HuH-7 (cell line): ENCODE data around the gene ZMYND15.

ENCODE experiments used
- DNase-seq: peaks from one replicate; pipeline ENCODE4 v3.0.0; 2011; ENCODE audit warnings: low spot score

Gene ZMYND15

DNA sequence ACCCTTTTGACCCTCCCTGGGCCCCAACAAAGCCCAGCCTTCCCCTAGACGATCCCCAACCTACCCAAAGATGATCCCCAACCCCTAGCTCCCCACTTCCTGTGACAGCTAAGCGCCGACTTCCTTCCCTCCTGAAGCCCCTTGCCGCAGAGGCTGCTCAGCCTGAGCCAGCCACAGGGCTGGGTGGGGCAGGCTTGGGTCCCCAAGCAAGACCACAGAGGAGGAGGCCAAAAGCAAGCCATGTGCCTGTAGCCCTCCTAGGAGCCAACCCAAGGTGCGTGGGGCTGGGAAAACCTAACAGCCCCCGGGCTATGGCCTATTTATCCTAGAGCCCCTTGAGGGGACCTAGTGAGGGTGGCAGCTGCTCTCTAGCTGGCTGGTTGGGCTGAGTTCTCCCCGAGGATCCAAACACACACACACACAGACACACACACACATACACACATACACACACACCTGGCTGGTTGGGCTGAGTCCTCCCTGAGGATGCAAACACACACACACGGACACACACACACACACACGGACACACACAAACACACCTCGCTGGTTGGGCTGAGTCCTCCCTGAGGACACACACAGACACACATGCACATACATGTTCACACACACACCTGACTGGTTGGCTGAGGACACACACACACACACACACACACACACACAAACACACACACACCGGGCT lies 24.4 kb upstream of the ZMYND15 start:
- no peak for DNase-seq

DNA sequence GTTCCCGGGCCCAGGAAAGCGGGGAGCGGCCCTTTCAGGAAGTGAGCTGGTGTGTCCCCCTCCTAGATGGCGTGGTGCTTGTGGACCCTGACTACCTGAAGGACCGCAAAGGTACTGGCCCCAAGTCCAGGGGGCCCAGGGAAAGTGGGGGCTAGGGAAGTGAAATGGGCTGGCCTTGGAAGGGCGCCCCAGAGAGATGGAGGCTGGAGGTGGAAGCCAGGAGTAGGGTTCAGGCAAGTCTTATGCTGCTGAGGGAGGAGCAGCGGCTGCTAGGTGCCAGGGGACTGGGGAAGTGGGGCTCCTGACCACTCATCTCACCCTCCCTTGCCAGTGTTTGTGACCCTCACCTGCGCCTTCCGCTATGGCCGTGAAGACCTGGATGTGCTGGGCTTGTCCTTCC lies 23.6 kb upstream of the ZMYND15 start:
- no peak for DNase-seq

DNA sequence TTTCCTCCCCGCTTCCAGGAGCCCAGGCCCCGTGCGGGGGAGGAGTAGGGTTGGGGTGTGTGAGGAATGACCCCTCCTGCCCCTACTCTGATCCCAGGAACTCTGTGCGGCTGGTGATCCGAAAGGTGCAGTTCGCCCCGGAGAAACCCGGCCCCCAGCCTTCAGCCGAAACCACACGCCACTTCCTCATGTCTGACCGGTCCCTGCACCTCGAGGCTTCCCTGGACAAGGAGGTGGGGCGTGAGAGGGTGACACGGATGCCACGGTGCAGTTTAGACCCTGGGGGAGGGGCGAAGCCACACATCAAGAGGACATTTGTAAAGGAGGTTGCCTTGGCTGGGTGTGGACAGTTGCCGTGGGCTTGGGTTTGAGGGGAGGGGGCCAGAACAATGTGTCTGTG lies 21.8 kb upstream of the ZMYND15 start:
- DNase-seq: no peak

DNA sequence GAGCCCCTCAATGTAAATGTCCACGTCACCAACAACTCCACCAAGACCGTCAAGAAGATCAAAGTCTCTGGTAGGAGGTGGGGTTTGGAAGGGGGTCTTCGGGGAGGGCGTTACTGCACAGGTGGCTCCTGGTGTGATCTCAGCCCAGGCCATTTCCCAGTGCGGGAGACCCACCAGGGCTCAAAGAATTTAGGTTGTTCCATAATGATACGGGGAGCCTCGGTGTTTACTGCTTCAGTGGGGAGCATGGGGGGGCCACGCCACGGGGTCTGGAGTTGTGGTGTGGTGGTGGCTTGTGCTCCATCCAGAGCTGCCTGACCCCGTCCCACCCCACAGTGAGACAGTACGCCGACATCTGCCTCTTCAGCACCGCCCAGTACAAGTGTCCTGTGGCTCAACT lies 21.4 kb upstream of the ZMYND15 start:
- DNase-seq: no peak

DNA sequence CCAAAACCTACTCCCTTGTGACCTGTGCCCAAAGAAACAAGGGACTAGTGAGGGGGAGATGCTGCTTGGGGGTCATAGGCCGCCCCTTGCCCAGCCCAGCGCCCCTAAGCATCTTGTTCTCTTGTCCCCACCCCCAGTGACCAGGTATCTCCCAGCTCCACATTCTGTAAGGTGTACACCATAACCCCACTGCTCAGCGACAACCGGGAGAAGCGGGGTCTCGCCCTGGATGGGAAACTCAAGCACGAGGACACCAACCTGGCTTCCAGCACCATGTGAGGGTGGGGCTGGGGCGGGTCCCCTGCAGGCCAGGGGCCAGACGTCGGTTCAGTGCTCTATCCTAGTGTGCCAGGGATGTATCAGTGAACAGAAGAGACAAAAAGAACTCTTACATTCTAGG lies 20.5 kb upstream of the ZMYND15 start:
- no peak for DNase-seq

DNA sequence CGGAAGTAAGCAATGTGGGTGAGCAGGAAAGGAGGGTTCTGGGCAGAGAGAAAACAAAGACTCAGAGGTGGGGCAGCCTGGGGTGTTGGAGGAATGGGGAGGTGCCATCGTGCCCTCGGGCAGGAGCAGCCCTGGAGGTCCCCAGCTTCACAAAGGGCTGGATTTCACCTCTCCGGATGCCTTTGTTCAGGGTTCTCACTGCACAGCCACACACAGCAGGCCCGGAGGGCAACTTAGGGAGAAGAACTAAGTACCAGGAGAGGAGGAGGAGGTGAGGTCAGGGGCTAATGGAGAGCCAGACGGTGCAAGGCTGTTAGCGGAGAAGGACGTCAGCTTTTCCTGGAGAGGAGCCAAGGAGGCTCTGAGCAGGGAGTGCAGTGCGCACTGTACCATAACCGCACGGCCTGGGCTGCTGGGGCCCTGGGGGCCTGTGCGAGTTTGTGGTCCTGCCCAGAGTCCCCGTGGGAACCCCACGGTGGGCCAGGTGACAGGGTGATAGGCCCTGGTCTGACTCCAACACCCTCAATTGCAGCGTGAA lies 19.9 kb upstream of the ZMYND15 start:
- DNase-seq: no peak

DNA sequence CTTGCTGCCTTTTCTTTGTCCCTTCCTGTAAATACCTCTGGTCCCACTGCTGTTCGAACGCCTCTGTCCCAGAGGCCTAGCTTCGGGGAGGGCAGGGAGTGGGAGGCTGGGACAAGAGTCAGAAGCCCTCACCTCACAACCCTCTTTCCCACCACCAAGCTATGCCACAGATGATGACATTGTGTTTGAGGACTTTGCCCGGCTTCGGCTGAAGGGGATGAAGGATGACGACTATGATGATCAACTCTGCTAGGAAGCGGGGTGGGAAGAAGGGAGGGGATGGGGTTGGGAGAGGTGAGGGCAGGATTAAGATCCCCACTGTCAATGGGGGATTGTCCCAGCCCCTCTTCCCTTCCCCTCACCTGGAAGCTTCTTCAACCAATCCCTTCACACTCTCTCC lies 18.8 kb upstream of the ZMYND15 start:
- DNase-seq: no peak

DNA sequence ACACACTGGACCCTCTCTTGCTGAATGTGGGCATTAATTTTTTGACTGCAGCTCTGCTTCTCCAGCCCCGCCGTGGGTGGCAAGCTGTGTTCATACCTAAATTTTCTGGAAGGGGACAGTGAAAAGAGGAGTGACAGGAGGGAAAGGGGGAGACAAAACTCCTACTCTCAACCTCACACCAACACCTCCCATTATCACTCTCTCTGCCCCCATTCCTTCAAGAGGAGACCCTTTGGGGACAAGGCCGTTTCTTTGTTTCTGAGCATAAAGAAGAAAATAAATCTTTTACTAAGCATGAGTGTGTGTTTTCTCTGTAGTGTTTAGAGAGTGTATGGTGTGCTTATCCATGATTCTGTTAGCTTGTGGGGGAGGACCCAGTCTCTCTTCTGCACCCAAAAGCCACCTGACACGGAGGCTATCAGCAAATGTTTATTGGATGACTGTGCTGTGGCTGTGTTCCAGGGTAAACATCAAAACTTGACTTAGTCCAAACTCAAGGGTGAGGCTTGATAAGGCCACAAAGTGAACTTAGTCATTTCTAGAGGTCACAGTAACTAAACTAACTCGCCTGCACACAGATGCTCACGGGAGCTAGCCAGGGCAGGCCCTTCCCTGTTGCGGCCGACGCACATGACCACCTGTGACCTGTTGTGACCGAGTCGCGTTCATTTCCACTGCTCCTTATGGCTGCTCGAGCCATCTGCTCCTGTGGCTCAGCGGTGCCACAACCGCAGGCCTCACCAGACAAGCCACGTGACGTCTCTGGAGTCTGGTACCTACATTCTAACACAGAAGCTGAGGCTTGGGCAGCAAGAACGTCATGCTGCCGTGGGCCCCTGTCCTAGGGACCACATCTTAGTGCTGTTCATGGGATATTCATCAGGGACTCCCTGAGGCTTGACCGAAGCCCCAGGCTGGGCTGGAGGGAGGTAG lies 18.2 kb upstream of the ZMYND15 start:
- DNase-seq: peak; percentile 60

DNA sequence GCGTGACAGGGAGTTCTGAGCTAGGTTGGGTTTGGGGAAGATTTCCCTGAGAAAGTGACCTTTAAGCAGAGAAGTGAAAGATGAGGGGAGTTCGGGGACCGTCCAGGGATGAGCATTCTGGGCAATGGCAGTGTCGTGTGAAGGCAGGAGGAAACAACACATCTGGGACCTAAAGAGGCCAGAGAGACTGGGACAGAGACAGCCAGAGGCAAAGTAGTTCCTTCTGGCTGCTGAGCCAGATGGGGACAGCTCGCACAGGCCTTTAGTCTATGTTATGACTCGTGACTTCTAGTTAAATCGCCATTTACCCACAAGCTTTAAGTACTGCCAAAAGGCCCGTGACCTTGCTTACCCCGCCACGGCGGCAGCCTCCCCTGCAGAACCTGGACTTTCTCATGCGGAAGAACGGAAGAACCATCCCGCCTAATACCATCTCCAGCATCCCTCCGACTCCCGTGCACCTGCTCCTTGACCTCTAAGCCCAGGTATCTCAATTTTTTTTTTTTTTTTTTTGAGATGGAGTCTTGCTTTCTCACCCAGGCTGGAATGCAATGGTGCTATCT lies 16.9 kb upstream of the ZMYND15 start:
- no peak for DNase-seq

DNA sequence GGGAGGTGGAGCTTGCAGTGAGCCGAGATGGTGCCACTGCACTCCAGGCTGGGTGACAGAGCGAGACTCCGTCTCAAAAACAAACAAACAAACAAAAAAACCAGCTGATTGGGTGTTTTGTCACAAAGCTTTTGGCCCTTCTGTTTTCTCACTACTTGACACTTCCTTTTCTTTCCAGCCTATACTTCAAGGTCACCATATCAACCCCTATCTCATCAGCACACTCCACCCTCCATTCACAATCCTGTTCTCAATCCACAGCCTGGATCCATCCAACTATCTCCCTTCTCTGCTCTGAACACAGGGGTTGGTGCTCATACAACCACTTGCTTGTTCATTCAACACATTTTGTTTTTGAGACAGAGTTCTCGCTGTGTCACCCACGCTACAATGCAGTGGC lies 15.0 kb upstream of the ZMYND15 start:
- no peak for DNase-seq

DNA sequence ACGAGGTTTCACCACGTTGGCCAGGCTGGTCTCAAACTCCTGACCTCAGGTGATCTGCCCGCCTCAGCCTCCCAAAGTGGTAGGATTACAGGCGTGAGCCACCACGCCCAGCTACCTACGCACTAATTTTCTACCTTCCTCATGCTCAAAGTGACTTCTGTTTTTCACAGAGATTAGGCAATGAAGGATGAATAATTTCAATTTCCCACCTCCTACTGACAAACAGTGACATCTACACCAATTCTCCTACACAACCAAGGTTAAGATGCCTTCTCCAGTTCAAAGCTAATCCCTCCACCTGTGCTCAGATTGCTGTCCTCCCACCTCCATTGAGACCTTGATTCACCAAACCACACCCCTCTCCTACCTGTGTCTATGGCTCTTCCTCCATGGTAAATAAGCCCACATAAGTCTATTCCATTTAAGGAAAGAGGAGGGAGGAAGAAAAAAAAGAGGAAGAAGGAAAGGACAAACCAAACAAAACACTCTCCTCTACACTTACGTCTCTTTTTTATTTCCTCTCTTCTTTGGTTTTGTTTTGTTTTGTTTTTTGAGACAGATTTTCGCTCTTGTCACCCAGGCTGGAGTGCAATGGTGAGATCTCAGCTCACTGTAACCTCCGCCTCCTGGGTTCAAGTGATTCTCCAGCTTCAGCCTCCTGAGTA lies 13.9 kb upstream of the ZMYND15 start:
- DNase-seq: no peak

DNA sequence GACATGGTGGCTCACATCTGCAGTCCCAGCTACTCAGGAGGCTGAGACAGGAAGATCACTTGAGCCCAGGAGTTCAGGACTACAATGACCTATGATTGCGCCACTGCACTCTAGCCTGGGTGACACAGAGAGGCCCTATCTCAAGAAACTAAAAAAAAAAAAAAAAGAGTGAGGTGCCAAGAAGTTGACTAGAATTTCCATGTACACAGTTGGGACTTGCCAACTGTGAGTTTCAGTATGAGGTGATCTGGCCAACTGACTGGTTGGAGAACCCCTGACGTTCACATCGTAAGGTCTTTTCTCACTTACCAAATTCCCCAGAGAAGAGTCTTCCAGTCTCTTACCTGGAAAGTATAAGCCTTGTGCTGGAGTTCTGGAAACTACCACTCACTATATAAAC lies 11.5 kb upstream of the ZMYND15 start:
- no peak for DNase-seq

DNA sequence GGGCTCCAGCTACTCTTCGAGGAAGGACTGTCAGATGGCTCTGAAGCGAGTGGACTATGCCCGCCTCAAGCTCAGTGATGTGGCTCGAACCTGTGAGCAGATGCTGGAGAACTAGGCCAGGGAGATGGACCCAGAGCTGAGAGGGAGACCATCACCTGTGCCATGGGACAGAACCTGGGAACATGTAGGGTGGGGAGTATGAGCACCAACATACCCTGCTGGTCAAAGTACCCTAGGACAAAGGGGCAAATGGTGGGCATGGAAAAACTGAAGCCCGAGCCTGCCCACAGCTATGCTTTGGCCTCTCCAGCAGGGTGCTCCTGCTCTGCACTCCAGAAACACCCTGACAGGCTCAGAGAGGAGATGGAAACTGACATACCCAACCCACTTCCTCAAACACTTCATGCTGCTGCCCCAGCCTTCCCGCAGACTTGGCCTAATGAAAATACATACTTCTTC lies 6.5 kb upstream of the ZMYND15 start:
- DNase-seq: no peak

DNA sequence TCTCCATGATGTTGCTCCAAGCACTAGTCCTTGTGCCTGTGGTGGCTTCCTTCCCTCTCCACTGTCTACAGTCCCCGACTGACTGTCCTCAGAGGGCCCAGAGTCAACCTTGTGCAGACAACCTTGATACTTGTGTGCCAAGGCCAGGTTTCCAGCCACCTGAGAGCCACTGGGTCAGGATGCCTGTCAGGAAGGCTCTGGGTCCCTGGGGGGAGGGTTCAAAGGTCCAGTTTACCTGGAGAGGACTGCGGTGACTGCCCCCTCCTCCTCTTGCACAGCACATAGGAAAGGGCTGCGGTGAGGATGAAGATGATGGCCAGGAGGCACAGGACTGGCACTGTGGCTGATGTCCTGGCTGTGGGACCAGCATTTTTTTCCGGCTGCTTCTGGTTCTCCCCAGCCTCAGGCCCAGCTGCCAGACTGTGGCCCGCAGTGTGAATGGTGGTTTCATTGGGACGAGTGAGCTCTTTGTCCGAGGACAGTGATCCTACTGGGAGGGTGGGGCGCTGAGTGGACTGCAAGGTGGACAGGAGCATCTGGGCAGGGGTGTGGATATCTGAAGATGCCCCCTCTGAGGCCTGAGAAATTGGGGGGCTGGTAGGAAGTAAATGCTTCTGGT lies 4.7 kb upstream of the ZMYND15 start:
- DNase-seq: no peak

DNA sequence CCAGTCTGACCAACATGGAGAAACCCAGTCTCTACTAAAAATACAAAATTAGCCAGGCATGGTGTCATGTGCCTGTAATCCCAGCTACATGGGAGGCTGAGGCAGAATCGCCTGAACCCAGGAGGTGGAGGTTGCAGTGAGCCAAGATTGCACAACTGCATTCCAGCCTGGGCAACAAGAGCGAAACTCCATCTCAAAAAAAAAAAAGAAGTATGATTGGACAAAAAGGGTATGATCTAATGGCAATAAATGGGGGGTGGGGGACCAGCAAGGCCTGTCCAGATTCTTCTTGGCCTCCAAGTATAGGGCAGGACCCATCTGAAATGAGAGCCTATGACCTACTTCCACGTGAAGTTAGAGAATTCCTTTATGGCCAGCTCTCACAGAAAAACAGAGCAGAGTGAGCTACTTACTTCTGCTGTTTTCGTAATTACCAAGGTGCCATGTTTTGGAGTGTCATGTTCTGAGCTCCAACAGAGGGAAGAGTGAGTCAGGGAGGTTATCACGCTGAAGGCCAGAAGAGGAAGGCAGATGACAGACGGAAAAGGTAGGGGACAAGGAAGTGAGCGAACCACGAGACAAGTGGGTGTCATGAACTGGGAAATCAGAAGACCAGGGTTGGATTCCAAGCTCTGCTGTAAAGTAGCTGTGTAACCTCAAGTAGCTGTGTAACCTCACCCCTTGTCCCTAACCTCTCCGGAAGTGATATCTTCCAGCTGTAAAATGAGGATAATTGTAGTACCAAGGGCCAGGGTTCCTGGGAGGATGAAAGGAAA lies 3.6 kb upstream of the ZMYND15 start:
- DNase-seq: no peak

DNA sequence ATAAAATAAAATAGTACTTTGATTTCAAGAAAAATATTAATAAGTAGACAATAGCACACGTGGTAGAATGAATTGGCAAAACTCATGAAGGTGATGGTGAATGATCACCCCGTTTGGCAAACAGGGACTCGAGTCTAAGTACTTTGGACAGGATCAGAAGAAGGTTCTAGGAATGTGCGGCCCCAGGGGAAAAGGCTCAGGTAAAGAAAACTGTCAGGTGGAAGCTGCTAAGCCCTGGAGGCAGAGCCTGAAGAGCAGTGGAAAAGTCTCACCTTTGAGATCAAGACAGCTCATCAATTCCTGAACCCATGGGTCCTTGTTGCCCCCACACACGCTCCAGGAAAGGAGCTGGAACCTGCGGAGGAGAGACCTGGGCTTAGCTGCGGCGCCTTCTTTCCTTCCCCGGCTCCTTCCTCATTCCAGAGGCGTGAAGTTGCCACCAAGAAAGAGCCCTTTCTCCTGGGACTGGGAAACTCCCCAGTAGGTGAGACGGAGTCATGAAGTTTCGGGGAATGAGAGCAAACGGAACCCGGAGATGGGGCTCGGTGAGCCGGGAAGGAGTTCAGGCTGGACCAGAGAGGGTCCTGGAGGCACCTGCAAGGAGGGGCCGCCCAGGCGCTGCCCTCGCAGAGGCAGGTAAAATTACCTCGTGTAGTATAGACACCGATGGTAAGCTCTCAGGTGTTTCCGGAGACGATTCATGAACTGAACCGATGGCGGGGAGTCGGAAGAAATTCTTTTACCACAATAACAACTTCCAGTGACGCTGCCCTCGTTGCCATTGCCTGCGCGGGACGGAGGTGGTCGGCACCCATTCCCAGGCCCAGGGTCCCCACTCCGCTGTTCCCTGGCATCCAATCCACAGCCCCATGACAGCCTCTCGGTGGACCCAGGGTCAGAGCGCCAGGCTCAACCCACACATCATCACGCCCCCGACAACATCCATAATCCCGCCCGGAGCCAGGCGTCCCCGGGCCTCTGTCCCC lies 1.2 kb upstream of the ZMYND15 start:
- no peak for DNase-seq

DNA sequence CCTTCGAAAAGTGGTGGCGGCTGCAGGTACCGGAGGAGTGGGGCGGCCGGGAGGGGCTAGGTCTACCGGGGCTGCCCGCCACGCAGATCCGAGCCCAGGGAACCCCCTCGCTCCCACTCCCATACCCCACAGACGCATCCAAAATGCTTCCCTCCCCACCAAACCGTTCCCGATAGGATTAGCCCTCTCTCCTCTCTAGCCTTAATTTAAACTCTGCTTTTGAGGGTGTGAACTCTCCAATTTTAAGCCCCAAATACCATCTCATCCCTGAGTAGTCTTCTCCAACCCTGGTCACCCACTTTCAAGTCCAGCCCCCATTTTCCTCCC lies 355 bp downstream of the ZMYND15 start:
- DNase-seq: no peak

DNA sequence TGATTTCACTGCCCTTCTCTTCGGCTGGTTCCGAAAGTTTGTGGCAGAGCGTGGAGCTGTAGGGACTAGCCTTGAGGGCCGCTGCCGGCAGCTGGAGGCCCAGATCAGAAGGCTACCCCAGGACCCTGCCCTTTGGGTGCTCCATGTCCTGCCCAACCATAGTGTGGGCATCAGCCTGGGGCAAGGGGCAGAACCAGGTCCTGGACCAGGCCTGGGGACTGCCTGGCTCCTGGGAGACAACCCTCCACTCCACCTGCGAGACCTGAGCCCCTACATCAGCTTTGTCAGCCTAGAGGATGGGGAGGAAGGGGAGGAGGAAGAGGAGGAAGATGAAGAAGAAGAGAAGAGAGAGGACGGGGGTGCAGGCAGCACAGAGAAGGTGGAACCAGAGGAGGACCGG lies 951 bp downstream of the ZMYND15 start:
- DNase-seq: no peak

DNA sequence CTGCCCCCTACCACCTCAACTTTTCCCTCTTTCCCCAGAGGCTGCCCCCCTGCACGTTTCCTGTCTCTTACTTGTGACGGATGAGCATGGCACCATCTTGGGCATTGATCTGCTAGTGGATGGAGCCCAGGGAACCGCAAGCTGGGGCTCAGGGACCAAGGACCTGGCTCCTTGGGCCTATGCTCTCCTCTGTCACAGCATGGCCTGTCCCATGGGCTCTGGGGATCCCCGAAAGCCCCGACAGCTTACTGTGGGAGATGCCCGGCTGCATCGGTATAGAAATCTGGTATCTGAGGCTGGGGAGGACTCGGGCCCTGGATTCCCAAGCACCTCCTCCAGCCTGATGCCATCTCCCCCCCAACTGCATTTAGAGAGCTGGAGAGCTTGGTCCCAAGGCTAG lies 1.9 kb downstream of the ZMYND15 start:
- DNase-seq: no peak

DNA sequence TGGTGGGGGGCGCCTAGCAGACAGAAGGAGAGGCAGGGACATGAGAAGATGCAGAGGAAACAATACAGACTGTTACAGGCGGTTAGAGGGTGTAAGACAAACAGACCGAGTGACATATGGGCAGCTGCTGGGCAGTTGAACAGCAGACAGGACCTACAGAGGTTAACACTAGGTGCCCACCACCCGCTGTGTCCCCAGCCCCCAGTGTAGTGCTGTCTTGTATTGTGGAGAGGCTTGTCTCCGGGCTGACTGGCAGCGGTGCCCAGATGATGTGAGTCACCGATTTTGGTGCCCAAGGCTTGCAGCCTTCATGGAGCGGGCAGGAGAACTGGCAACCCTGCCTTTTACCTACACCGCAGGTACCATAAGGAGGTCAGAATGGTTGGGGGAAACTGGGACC lies 2.5 kb downstream of the ZMYND15 start:
- no peak for DNase-seq
